ENCODE data around the gene SIM2. TPM values are rescaled to one million over a fixed set of nuclear protein-coding genes. Genes with fewer than 3 reads are reported as not detected.
A peak's percentile ranks its signal among the peaks of the same experiment; 100 is the strongest.

The SIM2 gene
- total and polyA plus RNA-seq, 8 donors: 1.2 to 1.6 (median 1.4) TPM; not detected in 2

DNA sequence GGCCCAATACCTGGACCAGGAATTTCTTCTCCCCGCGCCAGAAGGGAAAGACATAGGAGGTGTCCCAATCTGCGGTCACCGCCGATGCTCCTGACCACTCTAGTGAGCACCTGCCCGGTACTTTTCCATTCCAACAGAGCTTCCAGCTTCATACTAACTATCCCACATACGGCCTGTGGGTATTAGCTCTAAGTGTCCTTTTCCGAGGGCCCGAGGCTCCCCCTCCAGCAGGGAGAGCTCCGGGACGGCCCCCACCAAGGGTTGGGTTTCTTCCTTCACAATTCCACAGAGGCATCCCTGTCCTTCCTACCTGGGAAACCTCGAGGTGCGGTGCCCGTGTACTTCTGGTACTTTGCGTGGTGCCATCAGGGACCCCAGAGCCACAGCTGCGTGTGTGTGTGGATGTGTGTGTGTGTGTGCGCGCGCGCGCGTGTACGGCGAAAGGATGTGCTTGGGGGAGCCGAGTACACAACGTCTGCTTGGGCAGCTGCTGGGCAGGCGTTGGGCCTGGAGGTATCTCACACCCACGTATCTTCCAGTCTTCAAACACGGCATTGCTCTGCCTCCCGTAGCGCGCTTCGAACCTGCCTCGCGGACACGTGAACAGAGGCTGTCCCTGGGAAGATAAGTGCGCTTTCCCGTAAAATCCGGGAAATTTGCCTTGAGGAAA lies 2.4 kb upstream of the SIM2 start:
- ATAC-seq (no peak), DNase-seq (peak in 1 of 4 donors; percentile 67)
- peaks cover 100% of the 10 kb centered on the region in 2 donors for H3K27me3 ChIP-seq
- no peaks in the 10 kb centered on the region for H3K36me3 ChIP-seq
- no peak overlapping the region for H3K4me3 ChIP-seq
- intact Hi-C loops (cut with DNase I): no loop called here
- H3K4me1 ChIP-seq: peaks cover 17 to 49% of the 10 kb centered on the region in 2 donors
- TF ChIP-seq, protein P1, sequence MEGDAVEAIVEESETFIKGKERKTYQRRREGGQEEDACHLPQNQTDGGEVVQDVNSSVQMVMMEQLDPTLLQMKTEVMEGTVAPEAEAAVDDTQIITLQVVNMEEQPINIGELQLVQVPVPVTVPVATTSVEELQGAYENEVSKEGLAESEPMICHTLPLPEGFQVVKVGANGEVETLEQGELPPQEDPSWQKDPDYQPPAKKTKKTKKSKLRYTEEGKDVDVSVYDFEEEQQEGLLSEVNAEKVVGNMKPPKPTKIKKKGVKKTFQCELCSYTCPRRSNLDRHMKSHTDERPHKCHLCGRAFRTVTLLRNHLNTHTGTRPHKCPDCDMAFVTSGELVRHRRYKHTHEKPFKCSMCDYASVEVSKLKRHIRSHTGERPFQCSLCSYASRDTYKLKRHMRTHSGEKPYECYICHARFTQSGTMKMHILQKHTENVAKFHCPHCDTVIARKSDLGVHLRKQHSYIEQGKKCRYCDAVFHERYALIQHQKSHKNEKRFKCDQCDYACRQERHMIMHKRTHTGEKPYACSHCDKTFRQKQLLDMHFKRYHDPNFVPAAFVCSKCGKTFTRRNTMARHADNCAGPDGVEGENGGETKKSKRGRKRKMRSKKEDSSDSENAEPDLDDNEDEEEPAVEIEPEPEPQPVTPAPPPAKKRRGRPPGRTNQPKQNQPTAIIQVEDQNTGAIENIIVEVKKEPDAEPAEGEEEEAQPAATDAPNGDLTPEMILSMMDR (IDR thresholded peaks at IDR 0.05): no peak
- no peaks in the 10 kb centered on the region for H3K9me3 ChIP-seq
- no peak overlapping the region for H3K27ac ChIP-seq

DNA sequence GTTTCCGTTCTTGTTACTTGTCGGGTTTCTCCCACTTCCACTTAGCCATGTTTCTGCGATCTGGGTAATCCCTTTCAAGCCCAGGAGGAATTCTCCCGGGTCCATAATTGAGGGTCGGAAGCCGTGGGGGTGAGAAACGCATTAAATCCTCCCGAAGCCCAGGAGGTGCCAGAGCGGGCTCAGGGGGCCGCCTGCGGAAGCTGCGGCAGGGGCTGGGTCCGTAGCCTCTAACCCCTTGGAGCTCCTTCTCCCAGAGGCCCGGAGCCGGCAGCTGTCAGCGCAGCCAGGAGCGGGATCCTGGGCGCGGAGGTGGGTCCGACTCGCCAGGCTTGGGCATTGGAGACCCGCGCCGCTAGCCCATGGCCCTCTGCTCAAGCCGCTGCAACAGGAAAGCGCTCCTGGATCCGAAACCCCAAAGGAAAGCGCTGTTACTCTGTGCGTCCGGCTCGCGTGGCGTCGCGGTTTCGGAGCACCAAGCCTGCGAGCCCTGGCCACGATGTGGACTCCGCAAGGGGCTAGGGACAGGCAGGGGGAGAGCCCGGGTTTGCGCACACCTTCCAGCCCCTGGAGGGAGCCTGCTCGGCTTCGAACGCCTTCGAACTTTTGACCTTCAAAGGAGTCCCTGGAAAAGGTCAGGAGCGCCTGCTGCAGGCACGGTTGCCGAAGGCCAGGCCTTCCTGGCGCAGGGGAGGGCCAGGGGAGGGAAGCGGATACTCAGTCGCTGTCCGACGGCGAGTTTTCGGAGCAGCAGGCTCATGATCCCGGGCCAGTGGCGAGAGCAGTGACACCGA lies 1.7 kb upstream of the SIM2 start:
- ATAC-seq (no peak), DNase-seq (peak in 1 of 4 donors; percentile 63)
- Histone ChIP-seq H3K27me3 (peaks cover 100% of the 10 kb centered on the region in 2 donors), H3K36me3 (no peaks in the 10 kb centered on the region), H3K4me1 (peaks cover 17 to 48% of the 10 kb centered on the region in 2 donors), H3K27ac (no peak overlapping the region), H3K9me3 (no peaks in the 10 kb centered on the region), H3K4me3 (no peak overlapping the region)
- TF ChIP-seq, protein P1 (IDR thresholded peaks at IDR 0.05): no peak
- intact Hi-C loops (cut with DNase I): no loop called here

DNA sequence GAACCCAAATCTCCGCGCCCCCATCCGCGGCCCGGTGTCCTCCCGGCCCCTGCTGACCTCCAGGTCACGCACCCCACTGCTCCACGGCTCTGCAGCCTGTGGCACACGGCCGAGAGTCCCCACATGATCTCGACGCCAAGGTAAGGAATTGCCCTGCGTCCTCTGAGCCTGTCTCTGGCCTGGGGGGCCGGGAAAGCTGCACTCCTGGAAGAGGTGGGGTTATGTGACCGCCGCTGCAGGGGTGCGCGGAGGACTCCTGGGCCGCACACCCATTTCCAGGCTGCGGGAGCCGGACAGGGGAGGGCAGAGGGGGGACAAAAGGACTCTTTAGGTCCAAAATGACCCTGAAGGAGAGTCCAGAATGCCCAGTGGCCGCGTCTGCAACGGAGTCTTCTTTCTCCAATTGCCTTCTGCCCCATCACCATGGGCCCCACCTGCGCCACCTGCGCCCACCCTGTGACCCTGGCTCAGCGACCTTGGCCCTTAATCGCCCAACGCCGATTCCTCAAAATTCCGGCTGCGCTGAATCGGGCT lies 997 bp upstream of the SIM2 start:
- Histone ChIP-seq H3K4me3 (no peak overlapping the region), H3K36me3 (no peaks in the 10 kb centered on the region), H3K27me3 (peaks cover 100% of the 10 kb centered on the region in 2 donors), H3K27ac (no peak overlapping the region), H3K4me1 (peaks cover 17 to 44% of the 10 kb centered on the region in 2 donors), H3K9me3 (no peaks in the 10 kb centered on the region)
- DNase-seq (no peak), ATAC-seq (no peak)
- TF ChIP-seq, protein P1 (IDR thresholded peaks at IDR 0.05): no peak
- intact Hi-C loops (cut with DNase I): no loop called here

DNA sequence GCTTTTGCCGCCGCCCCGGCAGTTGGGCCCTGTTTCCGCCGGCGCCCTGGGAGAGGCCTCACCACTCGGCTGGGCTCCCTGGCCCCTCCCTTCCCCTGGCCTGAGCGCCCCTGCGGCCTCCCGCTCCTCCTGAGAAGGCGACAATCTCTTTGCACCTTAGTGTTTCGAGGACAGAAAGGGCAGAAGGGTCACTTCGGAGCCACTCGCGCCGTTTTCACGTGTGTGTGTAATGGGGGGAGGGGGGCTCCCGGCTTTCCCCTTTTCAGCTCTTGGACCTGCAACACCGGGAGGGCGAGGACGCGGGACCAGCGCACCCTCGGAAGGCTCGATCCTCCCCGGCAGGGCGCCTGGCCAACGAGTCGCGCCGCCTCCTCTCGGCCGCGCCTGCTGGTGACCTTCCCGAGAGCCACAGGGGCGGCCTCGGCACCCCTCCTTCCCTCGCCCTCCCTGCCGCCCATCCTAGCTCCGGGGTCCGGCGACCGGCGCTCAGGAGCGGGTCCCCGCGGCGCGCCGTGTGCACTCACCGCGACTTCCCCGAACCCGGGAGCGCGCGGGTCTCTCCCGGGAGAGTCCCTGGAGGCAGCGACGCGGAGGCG lies 432 bp upstream of the SIM2 start:
- ATAC-seq (peak; percentile 8), DNase-seq (peak in 1 of 4 donors; percentile 74)
- H3K4me1 ChIP-seq: peaks cover 17 to 44% of the 10 kb centered on the region in 2 donors
- H3K27ac ChIP-seq: no peak overlapping the region
- H3K4me3 ChIP-seq: peak overlapping the region in 1 of 2 donors; percentile 26
- no peaks in the 10 kb centered on the region for H3K36me3 ChIP-seq
- TF ChIP-seq, protein P1 (IDR thresholded peaks at IDR 0.05): no peak
- peaks cover 100% of the 10 kb centered on the region in 2 donors for H3K27me3 ChIP-seq
- no peaks in the 10 kb centered on the region for H3K9me3 ChIP-seq
- intact Hi-C loops (cut with DNase I): no loop called here

Data from left lung (tissue), 10 donors.